ENCODE data around the gene TRAF1. TPM values are rescaled to one million over a fixed set of nuclear protein-coding genes. Genes with fewer than 3 reads are reported as not detected.
A peak's percentile ranks its signal among the peaks of the same experiment; 100 is the strongest.

TRAF1 gene
- total RNA-seq, 1 experiment from 2014 or later, result 4.7 TPM

- Histone ChIP-seq H3K9me3 (ENCODE audit: control insufficient read depth, insufficient read depth, low read depth, low read length) (no peaks in the 10 kb centered on the region), H3K27me3 (ENCODE audit: control insufficient read depth, insufficient read depth, low read length) (no peaks in the 10 kb centered on the region), H3K4me1 (ENCODE audit: control insufficient read depth, insufficient read depth, low read length) (peaks cover 17% of the 10 kb centered on the region), H3K4me3 (ENCODE audit: low read depth in 2 of 2, low read length in 2 of 2) (peak overlapping the region; percentile 26 to 48), H3K27ac (ENCODE audit: low read length) (peak overlapping the region; percentile 74), H3K36me3 (ENCODE audit: control insufficient read depth, insufficient read depth, low read length) (peaks cover 5% of the 10 kb centered on the region; the same call in 1 of the 2 replicates)
- no peak for TF ChIP-seq CTCF (IDR thresholded peaks at IDR 0.05)
- TF ChIP-seq SIN3A (IDR thresholded peaks at IDR 0.05; ENCODE audit: borderline replicate concordance, insufficient read depth, low read depth, low read length), result 0 out of 2 replicates have a peak, but pooled peaks have one; percentile 45
- no peak for TF ChIP-seq TCF7L2 (IDR thresholded peaks at IDR 0.05; ENCODE audit: low read depth, low read length)
- TF ChIP-seq REST (IDR thresholded peaks at IDR 0.05; ENCODE audit: insufficient read depth in 1 of 2, low read depth in 2 of 2, low read length in 1 of 2), result no peak
- no peak for DNase-seq (ENCODE audit: low read depth, low spot score)
- POLR2A ChIA-PET, result no interaction called here
- ATAC-seq, result no peak
- CTCF ChIA-PET, result interaction anchor here (1.0 kb wide), 1 partner anchor 115 kb away, joined by 5 read pairs; no protein-coding TSS in a partner anchor
- in situ Hi-C loops (cut with HindIII; ENCODE audit: low pct_unique_long_range_greater_than_20kb, low sequenced_read_pairs) (no loop called here), intact Hi-C loops (cut with micrococcal nuclease; ENCODE audit: unreplicated experiment) (no loop called here)
- BruUV-seq (replicated peaks), result no TSS peak
Observed at GRCh38 chr9:120868339-120868675, 58.3 kb downstream of the TRAF1 start.

- in situ Hi-C loops (cut with HindIII; ENCODE audit: low pct_unique_long_range_greater_than_20kb, low sequenced_read_pairs) (no loop called here), intact Hi-C loops (cut with micrococcal nuclease; ENCODE audit: unreplicated experiment) (no loop called here)
- ATAC-seq, result no peak
- ChIA-PET CTCF (no interaction called here), POLR2A (no interaction called here)
- no peak for DNase-seq (ENCODE audit: low read depth, low spot score)
- no TSS peak for BruUV-seq (replicated peaks)
- TF ChIP-seq TCF7L2 (IDR thresholded peaks at IDR 0.05; ENCODE audit: low read depth, low read length) (no peak), POLR2AphosphoS5 (IDR thresholded peaks at IDR 0.05; ENCODE audit: low read depth, low read length) (no peak), REST (IDR thresholded peaks at IDR 0.05; ENCODE audit: insufficient read depth in 1 of 2, low read depth in 2 of 2, low read length in 1 of 2) (no peak), SIN3A (IDR thresholded peaks at IDR 0.05; ENCODE audit: borderline replicate concordance, insufficient read depth, low read depth, low read length) (no peak), CTCF (IDR thresholded peaks at IDR 0.05) (no peak)
- peak overlapping the region; percentile 74 for H3K27ac ChIP-seq (ENCODE audit: low read length)
- no peaks in the 10 kb centered on the region for H3K27me3 ChIP-seq (ENCODE audit: control insufficient read depth, insufficient read depth, low read length)
- peaks cover 16% of the 10 kb centered on the region for H3K4me1 ChIP-seq (ENCODE audit: control insufficient read depth, insufficient read depth, low read length)
- H3K4me3 ChIP-seq (ENCODE audit: low read depth in 2 of 2, low read length in 2 of 2), result peak overlapping the region; percentile 26 to 48
- no peaks in the 10 kb centered on the region for H3K9me3 ChIP-seq (ENCODE audit: control insufficient read depth, insufficient read depth, low read depth, low read length)
- H3K36me3 ChIP-seq (ENCODE audit: control insufficient read depth, insufficient read depth, low read length), result peaks cover 5% of the 10 kb centered on the region; the same call in 1 of the 2 replicates
Observed at GRCh38 chr9:120867676-120868338, 58.8 kb downstream of the TRAF1 start.

All from Panc1 (cell line).